ENCODE results near the gene GALNS. TPM values are rescaled to one million over a fixed set of nuclear protein-coding genes. Genes with fewer than 3 reads are reported as not detected.

The GALNS gene
- total and polyA plus RNA-seq, 2 of the 13 experiments (the other 11 are each of a cell fraction or from before 2014, with no cell fraction given): 9.2 to 9.8 TPM

DNA sequence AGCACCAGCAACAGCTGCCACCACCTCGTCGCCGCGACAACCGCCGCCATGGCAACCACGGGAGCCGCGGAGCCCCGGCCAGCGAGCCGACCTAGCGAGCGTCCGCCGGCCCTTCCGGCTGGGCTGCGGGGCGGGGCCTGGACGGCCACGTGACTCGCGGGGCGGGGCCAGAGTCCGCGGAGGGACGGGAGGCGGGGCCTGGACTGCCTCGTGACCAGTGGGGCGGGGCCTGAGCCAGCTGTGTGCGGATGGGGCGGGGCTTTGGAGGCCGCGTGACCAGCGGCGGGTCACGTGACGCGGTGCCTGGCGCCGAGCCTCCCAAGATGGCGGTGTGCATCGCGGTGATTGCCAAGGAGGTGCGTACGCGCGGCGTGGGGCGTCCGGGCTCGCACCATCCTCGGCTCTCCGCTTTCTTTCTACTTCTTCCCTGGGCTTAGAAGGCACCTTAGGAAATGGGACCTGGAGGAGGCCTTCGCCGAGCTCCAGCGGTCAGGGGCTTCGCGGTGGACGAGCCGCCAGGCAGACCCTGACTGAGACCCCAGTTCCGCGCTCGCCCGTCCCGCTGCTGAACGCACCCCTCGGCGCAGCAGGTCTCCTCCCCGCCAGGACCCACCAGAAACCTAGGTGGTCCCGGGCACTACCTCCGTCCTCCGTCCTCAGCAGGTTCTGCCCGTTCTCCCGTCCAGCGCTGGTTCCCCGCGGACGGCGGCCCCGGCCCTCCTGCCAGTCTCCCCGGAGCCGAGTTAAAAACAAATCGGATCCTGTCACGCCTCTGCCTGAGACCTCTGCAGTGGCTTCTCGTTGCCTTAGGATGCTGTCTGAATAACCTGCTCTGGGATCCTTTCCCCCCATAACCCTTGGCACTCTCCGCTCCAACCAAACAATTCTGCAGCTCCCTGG is at the start of gene GALNS, which contains the start of gene TRAPPC2L (continued):
- TF ChIP-seq, protein P1, sequence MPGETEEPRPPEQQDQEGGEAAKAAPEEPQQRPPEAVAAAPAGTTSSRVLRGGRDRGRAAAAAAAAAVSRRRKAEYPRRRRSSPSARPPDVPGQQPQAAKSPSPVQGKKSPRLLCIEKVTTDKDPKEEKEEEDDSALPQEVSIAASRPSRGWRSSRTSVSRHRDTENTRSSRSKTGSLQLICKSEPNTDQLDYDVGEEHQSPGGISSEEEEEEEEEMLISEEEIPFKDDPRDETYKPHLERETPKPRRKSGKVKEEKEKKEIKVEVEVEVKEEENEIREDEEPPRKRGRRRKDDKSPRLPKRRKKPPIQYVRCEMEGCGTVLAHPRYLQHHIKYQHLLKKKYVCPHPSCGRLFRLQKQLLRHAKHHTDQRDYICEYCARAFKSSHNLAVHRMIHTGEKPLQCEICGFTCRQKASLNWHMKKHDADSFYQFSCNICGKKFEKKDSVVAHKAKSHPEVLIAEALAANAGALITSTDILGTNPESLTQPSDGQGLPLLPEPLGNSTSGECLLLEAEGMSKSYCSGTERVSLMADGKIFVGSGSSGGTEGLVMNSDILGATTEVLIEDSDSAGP (CRISPR knock-in tag; IDR thresholded peaks at IDR 0.05; ENCODE audit: borderline replicate concordance): peak; percentile 93
- TF ChIP-seq ZNF589 (CRISPR knock-in tag; conservative IDR thresholded peaks at IDR 0.05) (peak; percentile 61; the same call in 1 of the 2 replicates), ZNF761 (CRISPR knock-in tag; conservative IDR thresholded peaks at IDR 0.05) (peak; percentile 56; the same call in 1 of the 2 replicates), THYN1 (CRISPR knock-in tag; IDR thresholded peaks at IDR 0.05; ENCODE audit: borderline replicate concordance, low read depth) (no peak), TP53 (CRISPR knock-in tag; conservative IDR thresholded peaks at IDR 0.05) (no peak), ZNF570 (CRISPR knock-in tag; IDR thresholded peaks at IDR 0.05; ENCODE audit: borderline replicate concordance) (0 out of 2 replicates have a peak, but pooled peaks have one; percentile 38), ARNT2 (CRISPR knock-in tag; IDR thresholded peaks at IDR 0.05; ENCODE audit: low read depth) (0 out of 2 replicates have a peak, but pooled peaks have one; percentile 64), GTF3A (CRISPR knock-in tag; conservative IDR thresholded peaks at IDR 0.05) (0 out of 2 replicates have a peak, but pooled peaks have one; percentile 32), MZF1 (CRISPR knock-in tag; IDR thresholded peaks at IDR 0.05; ENCODE audit: borderline replicate concordance) (0 out of 2 replicates have a peak, but pooled peaks have one; percentile 80), ZNF720 (CRISPR knock-in tag; IDR thresholded peaks at IDR 0.05) (no peak), ZMYM4 (CRISPR knock-in tag; IDR thresholded peaks at IDR 0.05) (peak; percentile 53; the same call in 1 of the 2 replicates), HNRNPH1 (optimal IDR thresholded peaks at IDR 0.05; ENCODE audit: low read depth, low read length) (no peak), ZNF34 (CRISPR knock-in tag; IDR thresholded peaks at IDR 0.05; ENCODE audit: borderline replicate concordance) (peak; percentile 18; the same call in 1 of the 2 replicates), ZZZ3 (CRISPR knock-in tag; IDR thresholded peaks at IDR 0.05; ENCODE audit: borderline replicate concordance) (peak; percentile 16; the same call in 1 of the 2 replicates), PCBP2 (optimal IDR thresholded peaks at IDR 0.05; ENCODE audit: low read depth, low read length, poor library complexity, severe bottlenecking) (no peak), TBX2 (CRISPR knock-in tag; IDR thresholded peaks at IDR 0.05; ENCODE audit: borderline replicate concordance) (peak; percentile 73; the same call in 1 of the 2 replicates), SIX4 (CRISPR knock-in tag; IDR thresholded peaks at IDR 0.05) (peak; percentile 7; the same call in 1 of the 2 replicates), ZNF558 (CRISPR knock-in tag; IDR thresholded peaks at IDR 0.05; ENCODE audit: borderline replicate concordance) (no peak; the same call in 1 of the 2 replicates), ERF (CRISPR knock-in tag; IDR thresholded peaks at IDR 0.05) (peak; percentile 69; the same call in 1 of the 2 replicates), NFRKB (IDR thresholded peaks at IDR 0.05) (no peak), U2AF1 (optimal IDR thresholded peaks at IDR 0.05; ENCODE audit: low read depth, low read length) (peak; percentile 32), ZNF674 (CRISPR knock-in tag; IDR thresholded peaks at IDR 0.05; ENCODE audit: low read depth) (no peak), ZNF460 (CRISPR knock-in tag; IDR thresholded peaks at IDR 0.05; ENCODE audit: borderline replicate concordance) (no peak)
- TF ChIP-seq, protein P2, sequence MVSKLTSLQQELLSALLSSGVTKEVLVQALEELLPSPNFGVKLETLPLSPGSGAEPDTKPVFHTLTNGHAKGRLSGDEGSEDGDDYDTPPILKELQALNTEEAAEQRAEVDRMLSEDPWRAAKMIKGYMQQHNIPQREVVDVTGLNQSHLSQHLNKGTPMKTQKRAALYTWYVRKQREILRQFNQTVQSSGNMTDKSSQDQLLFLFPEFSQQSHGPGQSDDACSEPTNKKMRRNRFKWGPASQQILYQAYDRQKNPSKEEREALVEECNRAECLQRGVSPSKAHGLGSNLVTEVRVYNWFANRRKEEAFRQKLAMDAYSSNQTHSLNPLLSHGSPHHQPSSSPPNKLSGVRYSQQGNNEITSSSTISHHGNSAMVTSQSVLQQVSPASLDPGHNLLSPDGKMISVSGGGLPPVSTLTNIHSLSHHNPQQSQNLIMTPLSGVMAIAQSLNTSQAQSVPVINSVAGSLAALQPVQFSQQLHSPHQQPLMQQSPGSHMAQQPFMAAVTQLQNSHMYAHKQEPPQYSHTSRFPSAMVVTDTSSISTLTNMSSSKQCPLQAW (CRISPR knock-in tag; IDR thresholded peaks at IDR 0.05): peak; percentile 8; the same call in 1 of the 2 replicates
- TF ChIP-seq, protein P3, sequence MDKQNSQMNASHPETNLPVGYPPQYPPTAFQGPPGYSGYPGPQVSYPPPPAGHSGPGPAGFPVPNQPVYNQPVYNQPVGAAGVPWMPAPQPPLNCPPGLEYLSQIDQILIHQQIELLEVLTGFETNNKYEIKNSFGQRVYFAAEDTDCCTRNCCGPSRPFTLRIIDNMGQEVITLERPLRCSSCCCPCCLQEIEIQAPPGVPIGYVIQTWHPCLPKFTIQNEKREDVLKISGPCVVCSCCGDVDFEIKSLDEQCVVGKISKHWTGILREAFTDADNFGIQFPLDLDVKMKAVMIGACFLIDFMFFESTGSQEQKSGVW (CRISPR knock-in tag; IDR thresholded peaks at IDR 0.05; ENCODE audit: borderline replicate concordance): no peak; the same call in 1 of the 2 replicates
